ENCODE measurements around the gene GPR27. TPM values are rescaled to one million over a fixed set of nuclear protein-coding genes. Genes with fewer than 3 reads are reported as not detected.

Gene GPR27
- total RNA-seq, 1 experiment from 2014 or later: 15.5 TPM

GRCh38 chr3:71713041-71713440, 40.6 kb upstream of the GPR27 start:
- Histone ChIP-seq H3K23me2 (ENCODE audit: insufficient read length, low read depth, low read length, poor library complexity, severe bottlenecking) (no peaks in the 10 kb centered on the region), H2BK15ac (ENCODE audit: low read depth, low read length) (no peak overlapping the region), H3K9me3 (ENCODE audit: control insufficient read depth, low read depth, low read length) (no peaks in the 10 kb centered on the region), H3K27me3 (ENCODE audit: insufficient read depth, low read length) (no peaks in the 10 kb centered on the region), H4K5ac (ENCODE audit: insufficient read length, low read depth, low read length) (no peak overlapping the region), H2BK12ac (ENCODE audit: insufficient read length, low read depth, low read length) (no peak overlapping the region), H3K79me2 (ENCODE audit: insufficient read depth, low read length) (no peaks in the 10 kb centered on the region), H3T11ph (ENCODE audit: low read length) (no peak overlapping the region), H2AK5ac (ENCODE audit: insufficient read length, low read length) (no peak overlapping the region), H2AFZ (ENCODE audit: low read length) (no peak overlapping the region), H2BK5ac (ENCODE audit: insufficient read length, low read length) (no peak overlapping the region), H2BK120ac (ENCODE audit: low read depth, low read length, poor library complexity, severe bottlenecking) (no peak overlapping the region), H3K4ac (ENCODE audit: low read depth, low read length) (no peak overlapping the region), H3K79me1 (ENCODE audit: insufficient read depth, low read depth, low read length, poor library complexity, severe bottlenecking) (no peaks in the 10 kb centered on the region), H4K20me1 (ENCODE audit: control insufficient read depth, insufficient read depth, insufficient read length) (no peaks in the 10 kb centered on the region), H4K91ac (ENCODE audit: insufficient read length, low read depth, low read length) (no peak overlapping the region), H3K27ac (ENCODE audit: insufficient read length, low read depth, low read length) (no peak overlapping the region), H2BK20ac (ENCODE audit: low read depth, low read length, poor library complexity, severe bottlenecking) (no peak overlapping the region), H3K4me1 (ENCODE audit: insufficient read depth, low read length) (no peaks in the 10 kb centered on the region), H3K23ac (ENCODE audit: insufficient read length, low read depth, low read length) (no peak overlapping the region), H3K18ac (ENCODE audit: insufficient read length, low read depth, low read length) (no peak overlapping the region), H3K9ac (ENCODE audit: extremely low read depth, insufficient read length, low read length) (no peak overlapping the region), H3K56ac (ENCODE audit: insufficient read length, low read depth, low read length) (no peak overlapping the region), H3K14ac (ENCODE audit: insufficient read depth, low read length) (no peak overlapping the region), H4K8ac (replicated peaks; ENCODE audit: insufficient read length, low read depth, low read length) (no peak overlapping the region), H3K4me2 (ENCODE audit: insufficient read depth, insufficient read length, low read length) (no peak overlapping the region)
- no peak for TF ChIP-seq CTCF (conservative IDR thresholded peaks at IDR 0.05)
- no peaks in the 10 kb centered on the region for H3K36me3 Mint-ChIP-seq (ENCODE audit: insufficient read depth in 1 of 3, low read depth in 3 of 3)
- no peak overlapping the region for H3K27ac Mint-ChIP-seq
- H3K4me3 Mint-ChIP-seq: no peak overlapping the region
- no CpG with 5 or more reads among the region's 2 CpGs for WGBS (ENCODE audit: extremely low coverage, insufficient read length, low lambda C conversion rate)
- H3K4me1 Mint-ChIP-seq: peaks cover 0 to 5% of the 10 kb centered on the region in 2 experiments; a peak in 1 of 4 replicates
- H3K27me3 Mint-ChIP-seq (ENCODE audit: low read depth): no peaks in the 10 kb centered on the region; the same call in 1 of the 2 replicates
- no peak for DNase-seq
- H3K9me3 Mint-ChIP-seq: no peaks in the 10 kb centered on the region

Measured in H9 (cell line).